IMR-90 (cell line): ENCODE results near the gene ASB16. TPM values are rescaled to one million over a fixed set of nuclear protein-coding genes. Genes with fewer than 3 reads are reported as not detected.
A peak's percentile ranks its signal among the peaks of the same experiment; 100 is the strongest.

Source experiments
- ATAC-seq: fragments of 200-7000 bp; cut with Tn5 transposase; 2 replicates; pipeline ENCODE4 v1.9.1; 2020; ENCODE audit warnings: low read depth, mild to moderate bottlenecking, moderate library complexity
- BruUV-seq: library from RNA; stranded (reverse); fragments of 400-500 nt; replicated peaks from 2 replicates; lab custom pipeline; 2021; lab: Mats Ljungman, UMichigan
- CTCF ChIA-PET: fragments of 300-600 bp; formaldehyde crosslinking; extraction: SDS; loops from one replicate; lab custom pipeline; 2021; ENCODE audit warnings: antibody characterized with exemption; lab: Yijun Ruan, JAX
- POLR2A ChIA-PET: fragments of 300-600 bp; sonication (Branson Sonifier 250); formaldehyde crosslinking; loops from one replicate; lab custom pipeline; 2022; ENCODE audit warnings: antibody characterized with exemption; ENCODE audit not compliant: unreplicated experiment; lab: Charles Lee
- DNase-seq: peaks from one replicate; pipeline ENCODE4 v3.0.0; 2013
- H2AFZ ChIP-seq: replicated peaks from 2 replicates; pipeline ENCODE3; 2013; ENCODE audit warnings: low read length, mild to moderate bottlenecking; ENCODE audit not compliant: poor library complexity
- H2AK5ac ChIP-seq: 2 replicates; pipeline ENCODE4 v1.6.1; 2013; ENCODE audit warnings: low read depth, low read length, inconsistent platforms
- H2AK9ac ChIP-seq: replicated peaks from 2 replicates; pipeline ENCODE3; 2013; ENCODE audit warnings: mild to moderate bottlenecking, low read depth, low read length, moderate library complexity; ENCODE audit not compliant: poor library complexity
- H2BK120ac ChIP-seq: 2 replicates; pipeline ENCODE4 v1.6.1; 2013; ENCODE audit warnings: low read depth, low read length, inconsistent platforms
- H2BK15ac ChIP-seq: 3 replicates; pipeline ENCODE4 v1.6.1; 2013; ENCODE audit warnings: low read depth, low read length, inconsistent platforms
- H2BK20ac ChIP-seq: 2 replicates; pipeline ENCODE4 v1.6.1; 2013; ENCODE audit warnings: low read depth, mild to moderate bottlenecking, inconsistent platforms, low read length, moderate library complexity
- H2BK5ac ChIP-seq: 2 replicates; pipeline ENCODE4 v1.6.1; 2013; ENCODE audit warnings: mild to moderate bottlenecking, low read depth, low read length, inconsistent platforms; ENCODE audit not compliant: poor library complexity, severe bottlenecking
- H3K14ac ChIP-seq: replicated peaks from 2 replicates; pipeline ENCODE4 v1.6.1; 2013; ENCODE audit warnings: low read depth, low read length, inconsistent platforms
- H3K18ac ChIP-seq: 2 replicates; pipeline ENCODE4 v1.6.1; 2013; ENCODE audit warnings: low read depth, low read length, control low read depth
- H3K23ac ChIP-seq: 2 replicates; pipeline ENCODE4 v1.6.1; 2013; ENCODE audit warnings: low read depth, low read length, inconsistent platforms
- H3K27ac ChIP-seq: 2 replicates; pipeline ENCODE4 v1.5.1; 2013; ENCODE audit warnings: mild to moderate bottlenecking, control low read depth, low read length; ENCODE audit not compliant: insufficient read depth
- H3K27me3 ChIP-seq: 2 replicates; pipeline ENCODE4 v1.6.1; 2013; ENCODE audit warnings: low read length; ENCODE audit not compliant: control insufficient read depth, insufficient read depth
- H3K36me3 ChIP-seq: 2 replicates; pipeline ENCODE4 v1.6.1; 2013; ENCODE audit warnings: low read length, mixed read lengths; ENCODE audit not compliant: control insufficient read depth, insufficient read depth
- H3K4ac ChIP-seq: 2 replicates; pipeline ENCODE4 v1.6.1; 2013; ENCODE audit warnings: low read depth, low read length, inconsistent platforms
- H3K4me1 ChIP-seq: 2 replicates; pipeline ENCODE4 v1.6.1; 2013; ENCODE audit warnings: low read length, mixed read lengths; ENCODE audit not compliant: control insufficient read depth, insufficient read depth
- H3K4me2 ChIP-seq: 2 replicates; pipeline ENCODE4 v1.6.1; 2013; ENCODE audit warnings: low read depth, mild to moderate bottlenecking, control low read depth, low read length, moderate library complexity
- H3K4me3 ChIP-seq: 2 replicates; pipeline ENCODE4 v1.5.1; 2013; ENCODE audit warnings: low read depth, mild to moderate bottlenecking, control low read depth, low read length, moderate library complexity; ENCODE audit not compliant: insufficient read depth
- H3K56ac ChIP-seq: 2 replicates; pipeline ENCODE4 v1.6.1; 2013; ENCODE audit warnings: low read length, inconsistent platforms; ENCODE audit not compliant: insufficient read depth; ENCODE audit errors: extremely low read depth
- H3K79me1 ChIP-seq, 2 experiments: 2 replicates each; pipeline ENCODE4 v1.6.1; 2013; ENCODE audit warnings: low read length in 2 of 2, inconsistent platforms in 1 of 2, low read depth in 1 of 2
- H3K9ac ChIP-seq: 2 replicates; pipeline ENCODE4 v1.6.1; 2013; ENCODE audit warnings: low read depth, low read length, control low read depth
- H3K9me1 ChIP-seq: 2 replicates; pipeline ENCODE4 v1.6.1; 2013; ENCODE audit warnings: low read length, inconsistent platforms; ENCODE audit not compliant: insufficient read depth
- H3K9me3 ChIP-seq: 2 replicates; pipeline ENCODE4 v1.6.1; 2013; ENCODE audit warnings: low read length; ENCODE audit not compliant: control insufficient read depth, insufficient read depth
- H4K20me1 ChIP-seq: 2 replicates; pipeline ENCODE4 v1.6.1; 2013; ENCODE audit warnings: low read length, inconsistent platforms; ENCODE audit not compliant: insufficient read depth
- H4K5ac ChIP-seq: 2 replicates; pipeline ENCODE4 v1.6.1; 2013; ENCODE audit warnings: mild to moderate bottlenecking, low read depth, low read length, control low read depth
- H4K8ac ChIP-seq, 2 experiments: 2 replicates each; pipeline ENCODE4 v1.6.1; 2013; ENCODE audit warnings: low read depth in 2 of 2, low read length in 2 of 2, control low read depth in 1 of 2, inconsistent platforms in 1 of 2
- H4K91ac ChIP-seq: 2 replicates; pipeline ENCODE4 v1.6.1; 2013; ENCODE audit warnings: low read depth, low read length, inconsistent platforms; ENCODE audit not compliant: insufficient read depth
- BHLHE40 ChIP-seq: fragments of 150-350 bp; IDR thresholded peaks from 2 replicates; pipeline ENCODE4 v1.6.1; 2016; ENCODE audit warnings: mild to moderate bottlenecking, low read depth, low read length
- CEBPB ChIP-seq: IDR thresholded peaks from 2 replicates; pipeline ENCODE4 v1.6.1; 2012; ENCODE audit warnings: low read depth, low read length, improper control_type of control experiment
- CHD1 ChIP-seq: IDR thresholded peaks from 2 replicates; pipeline ENCODE4 v1.6.1; 2012; ENCODE audit warnings: low read depth, low read length, improper control_type of control experiment
- ELK1 ChIP-seq: fragments of 150-350 bp; IDR thresholded peaks from 2 replicates; pipeline ENCODE4 v1.6.1; 2016; ENCODE audit warnings: low read depth, mild to moderate bottlenecking, low read length, moderate library complexity, borderline replicate concordance
- FOS ChIP-seq: fragments of 150-350 bp; IDR thresholded peaks from 2 replicates; pipeline ENCODE4 v1.6.1; 2016; ENCODE audit warnings: low read depth, low read length
- MAZ ChIP-seq: IDR thresholded peaks from 2 replicates; pipeline ENCODE4 v1.6.1; 2012; ENCODE audit warnings: low read depth, mild to moderate bottlenecking, low read length, improper control_type of control experiment, moderate library complexity, borderline replicate concordance
- MXI1 ChIP-seq: IDR thresholded peaks from 2 replicates; pipeline ENCODE4 v1.6.1; 2012; ENCODE audit warnings: low read depth, mild to moderate bottlenecking, low read length, moderate library complexity, borderline replicate concordance
- NFE2L2 ChIP-seq: fragments of 150-350 bp; IDR thresholded peaks from 2 replicates; pipeline ENCODE4 v1.6.1; 2016; ENCODE audit warnings: low read depth, mild to moderate bottlenecking, low read length
- POLR2A ChIP-seq: IDR thresholded peaks from 2 replicates; pipeline ENCODE4 v1.6.1; 2012; ENCODE audit warnings: mild to moderate bottlenecking, low read depth, low read length
- WGBS, 2 experiments: methylation state at CpG; one replicate each; pipeline versions ENCODE4 v1.1.5 to v1.1.7; 2013; ENCODE audit warnings: missing lambda C conversion rate in 2 of 2; ENCODE audit not compliant: insufficient read length in 1 of 2; ENCODE audit errors: extremely low coverage in 2 of 2; 5-methylcytosine and 5-hydroxymethylcytosine counted together
- dilution Hi-C: fragments of 300-500 bp; cut with HindIII; formaldehyde crosslinking; loops from one replicate; pipeline ENCODE4 v1.14.3; 2018; ENCODE audit warnings: low sequenced_read_pairs; ENCODE audit not compliant: unreplicated experiment
- in situ Hi-C: fragments of 300-500 bp; cut with MboI; formaldehyde crosslinking; loops from 3 replicates; pipeline ENCODE4 v1.14.3; 2019; ENCODE audit warnings: low sequenced_read_pairs, inconsistent platforms, mixed read lengths
- intact Hi-C: fragments of 100-400 bp; cut with micrococcal nuclease; formaldehyde crosslinking; loops from 2 replicates; pipeline ENCODE4 v1.10.0; 2022
- polyA plus RNA-seq, 3 experiments: library from polyadenylated mRNA; depleted of rRNA; stranded (reverse); fragments of >200 nt; gene quantifications; 2 replicates each; pipeline ENCODE4 v1.2.3, GENCODE V29; 2012; ENCODE audit warnings: low replicate concordance in 1 of 3
- total RNA-seq: library from RNA; depleted of rRNA; stranded (reverse); fragments of >200 nt; gene quantifications from 2 replicates; pipeline ENCODE4 v1.2.3, GENCODE V29; 2012

Gene ASB16
- total and polyA plus RNA-seq, 2 of the 4 experiments (the other 2 are of a cell fraction) = 0.05 TPM; not detected in 1

- peak within 1 kb of the TSS; percentile 99 for H3K23ac ChIP-seq
- peak within 1 kb of the TSS; percentile 98 for H3K9ac ChIP-seq
- H3K36me3 ChIP-seq = peaks cover 30% of the 10 kb centered on the region
- peak within 1 kb of the TSS; percentile 99 for H3K4ac ChIP-seq
- peak within 1 kb of the TSS; percentile 97 to 100 for H4K8ac ChIP-seq
- peaks cover 7% of the 10 kb centered on the region for H4K20me1 ChIP-seq
- WGBS, 2 experiments = 0% methylated on average over 29 of the region's 50 CpGs; no CpG with 5 or more reads in 1 of the 2 experiments
- TF ChIP-seq POLR2A = peak; percentile 69
- TF ChIP-seq BHLHE40 = no peak
- TF ChIP-seq MAZ = peak; percentile 92; the same call in 1 of the 2 replicates
- TF ChIP-seq FOS = peak; percentile 37; the same call in 1 of the 2 replicates
- TF ChIP-seq NFE2L2 = no peak
- TF ChIP-seq MXI1 = peak; percentile 17; the same call in 1 of the 2 replicates
- TF ChIP-seq CEBPB = peak; percentile 88
- TF ChIP-seq CHD1 = no peak
- TF ChIP-seq ELK1 = no peak
- peak; percentile 98 for ATAC-seq
- peaks cover 30 to 73% of the 10 kb centered on the region in 2 experiments for H3K79me1 ChIP-seq
- H3K9me3 ChIP-seq = no peaks in the 10 kb centered on the region
- peak within 1 kb of the TSS; percentile 91 for H3K4me2 ChIP-seq
- no peaks in the 10 kb centered on the region for H3K27me3 ChIP-seq
- peak within 1 kb of the TSS; percentile 97 for H2BK20ac ChIP-seq
- peak within 1 kb of the TSS; percentile 100 for H4K91ac ChIP-seq
- in situ Hi-C loops = no loop called here
- ChIA-PET POLR2A (interaction anchor here (0.5 to 0.7 kb wide), 3 partner anchors 13 to 142 kb away, joined by 4 to 5 read pairs (median 4); no protein-coding TSS in a partner anchor), CTCF (interaction anchor here (2.2 kb wide), 1 partner anchor 18 kb away, joined by 7 read pairs; no protein-coding TSS in a partner anchor)
- H3K14ac ChIP-seq = peak within 1 kb of the TSS; percentile 100
- peak within 1 kb of the TSS; percentile 98 for H4K5ac ChIP-seq
- H3K56ac ChIP-seq = peak within 1 kb of the TSS; percentile 100
- 0 out of 2 replicates have a peak, but pooled peaks cover 4% of the 10 kb centered on the region for H3K9me1 ChIP-seq
- H3K4me3 ChIP-seq = peak within 1 kb of the TSS; percentile 79
- H2BK120ac ChIP-seq = peak within 1 kb of the TSS; percentile 99
- peak within 1 kb of the TSS; percentile 98; the same call in 2 of the 3 replicates for H2BK15ac ChIP-seq
- dilution Hi-C loops = no loop called here
- peak within 1 kb of the TSS; percentile 97 for H2AK9ac ChIP-seq
- peak within 1 kb of the TSS; percentile 98 for H3K18ac ChIP-seq
- peak within 1 kb of the TSS; percentile 96 for H3K27ac ChIP-seq
- no TSS peak for BruUV-seq
- H3K4me1 ChIP-seq = peaks cover 2% of the 10 kb centered on the region; the same call in 1 of the 2 replicates
- H2BK5ac ChIP-seq = peak within 1 kb of the TSS; percentile 97
- H2AFZ ChIP-seq = peak within 1 kb of the TSS; percentile 96
- peak within 1 kb of the TSS; percentile 89 for H2AK5ac ChIP-seq
- DNase-seq = peak; percentile 100
- intact Hi-C loops = no loop called here
Observed at GRCh38 chr17:44186307-44187130, 16.0 kb downstream of the ASB16 start, which contains the start of gene TMUB2. TMUB2 (plus strand) TSS chr17:44186972; CDS start chr17:44187709, 737 bp downstream.
